ENCODE data around the gene VDR. TPM values are rescaled to one million over a fixed set of nuclear protein-coding genes. Genes with fewer than 3 reads are reported as not detected.

Gene VDR
- total and polyA plus RNA-seq, 2 donors (not counting 1 experiment from before 2014, with no cell fraction given): 0.37 to 0.42 TPM

DNA sequence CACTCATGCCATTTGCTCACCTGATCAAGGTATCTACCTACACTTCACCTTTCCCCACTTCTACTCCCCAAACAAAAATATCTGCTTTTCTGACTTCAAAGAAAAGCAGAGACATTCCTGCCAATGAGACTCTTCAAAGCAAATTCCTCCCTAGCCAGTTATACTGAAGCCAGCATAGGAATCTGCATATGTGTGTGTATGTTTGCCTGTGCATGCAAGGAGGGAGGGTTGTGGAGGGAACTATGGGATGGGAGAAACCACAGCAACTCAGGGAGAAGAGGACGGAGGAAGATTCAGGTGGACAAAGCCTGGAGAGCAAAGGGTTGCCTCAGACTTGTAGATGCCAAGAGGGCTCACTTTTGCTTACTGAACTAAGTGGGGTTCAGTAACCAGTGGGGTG lies 26.4 kb upstream of the VDR start:
- H3K9me3 ChIP-seq (ENCODE audit: control extremely low read depth in 1 of 3, control insufficient read depth in 2 of 3, insufficient read depth in 1 of 3, low read length in 2 of 3): no peaks in the 10 kb centered on the region
- peaks cover 40% of the 10 kb centered on the region for H3K27me3 Mint-ChIP-seq
- H3K9me3 Mint-ChIP-seq (ENCODE audit: insufficient read depth): no peaks in the 10 kb centered on the region
- TF ChIP-seq EZH2 (IDR thresholded peaks at IDR 0.05; ENCODE audit: borderline replicate concordance, insufficient read depth, low read depth, low read length, poor library complexity, severe bottlenecking): no peak
- no peak for TF ChIP-seq CTCF (IDR thresholded peaks at IDR 0.05)
- DNase-seq (no peak), ATAC-seq (ENCODE audit: low read depth) (no peak)
- CTCF ChIA-PET: no interaction called here
- H3K79me2 ChIP-seq (ENCODE audit: control insufficient read depth, insufficient read depth, low read length): no peaks in the 10 kb centered on the region
- no peaks in the 10 kb centered on the region for H4K20me1 ChIP-seq (ENCODE audit: control insufficient read depth, insufficient read depth, low read length, poor library complexity, severe bottlenecking)
- no peak overlapping the region for H3K4me2 ChIP-seq (replicated peaks; ENCODE audit: low read depth, low read length, poor library complexity, severe bottlenecking)
- H3K27ac Mint-ChIP-seq: no peak overlapping the region
- no peak overlapping the region for H3K9ac ChIP-seq (ENCODE audit: low read length)
- H3K27ac ChIP-seq (ENCODE audit: low read length in 2 of 2): no peak overlapping the region
- POLR2A ChIA-PET: no interaction called here
- H2AFZ ChIP-seq (ENCODE audit: insufficient read depth, low read depth, low read length, poor library complexity, severe bottlenecking): no peak overlapping the region
- intact Hi-C loops (cut with micrococcal nuclease): no loop called here
- no peak overlapping the region for H3K4me3 Mint-ChIP-seq
- no peak overlapping the region for H3K4me3 ChIP-seq (ENCODE audit: control extremely low read depth in 1 of 5, extremely low read depth in 1 of 5, insufficient read depth in 1 of 5, low read depth in 2 of 5, low read length in 4 of 5)
- no peaks in the 10 kb centered on the region for H3K36me3 ChIP-seq (replicated peaks in 1 of 2; ENCODE audit: control extremely low read depth in 1 of 2, control insufficient read depth in 1 of 2, extremely low read depth in 1 of 2, insufficient read depth in 2 of 2, low read length in 1 of 2)
- WGBS (ENCODE audit: insufficient coverage): 100% methylated on average over 1 of the region's 1 CpG
- H3K27me3 ChIP-seq (replicated peaks in 1 of 4; ENCODE audit: control extremely low read depth in 1 of 4, control insufficient read depth in 3 of 4, insufficient read depth in 4 of 4, low read length in 3 of 4): peaks cover 0 to 11% (median 2%) of the 10 kb centered on the region in 4 experiments
- H3K4me1 ChIP-seq (ENCODE audit: control insufficient read depth in 2 of 2, insufficient read depth in 2 of 2, low read length in 2 of 2): no peaks in the 10 kb centered on the region
- H3K4me1 Mint-ChIP-seq: no peaks in the 10 kb centered on the region

DNA sequence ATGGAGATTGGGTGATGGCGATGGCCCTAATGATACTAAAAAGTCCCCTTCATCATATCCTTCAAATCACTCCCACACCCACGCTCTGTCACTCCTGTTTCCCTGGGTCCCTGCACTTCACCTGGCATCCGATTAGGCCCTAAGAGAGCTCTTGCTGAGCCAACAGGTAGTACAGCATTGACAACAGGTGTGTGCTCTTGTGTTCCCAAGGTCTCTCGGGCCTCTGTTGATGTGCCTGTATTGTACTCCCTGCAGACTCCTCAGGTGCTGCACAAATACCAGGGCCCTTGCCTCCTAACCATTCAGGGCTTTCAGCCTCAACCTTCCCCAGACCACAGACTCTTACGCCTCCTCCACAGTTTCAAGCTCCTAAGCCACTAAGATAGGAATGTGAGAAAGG lies 25.8 kb upstream of the VDR start:
- ATAC-seq (ENCODE audit: low read depth): no peak
- no peaks in the 10 kb centered on the region for H3K4me1 Mint-ChIP-seq
- POLR2A ChIA-PET: interaction anchor here (0.5 kb wide), 1 partner anchor 133 kb away, joined by 10 read pairs; no protein-coding TSS in a partner anchor

More for the DNA sequence above, 25.8 kb upstream of the VDR start:
- Histone ChIP-seq H3K4me1 (ENCODE audit: control insufficient read depth in 2 of 2, insufficient read depth in 2 of 2, low read length in 2 of 2) (no peaks in the 10 kb centered on the region), H3K4me2 (replicated peaks; ENCODE audit: low read depth, low read length, poor library complexity, severe bottlenecking) (no peak overlapping the region), H3K79me2 (ENCODE audit: control insufficient read depth, insufficient read depth, low read length) (no peaks in the 10 kb centered on the region), H2AFZ (ENCODE audit: insufficient read depth, low read depth, low read length, poor library complexity, severe bottlenecking) (no peak overlapping the region), H3K36me3 (replicated peaks in 1 of 2; ENCODE audit: control extremely low read depth in 1 of 2, control insufficient read depth in 1 of 2, extremely low read depth in 1 of 2, insufficient read depth in 2 of 2, low read length in 1 of 2) (no peaks in the 10 kb centered on the region), H3K27me3 (replicated peaks in 1 of 4; ENCODE audit: control extremely low read depth in 1 of 4, control insufficient read depth in 3 of 4, insufficient read depth in 4 of 4, low read length in 3 of 4) (peaks cover 0 to 11% (median 2%) of the 10 kb centered on the region in 4 experiments), H3K9me3 (ENCODE audit: control extremely low read depth in 1 of 3, control insufficient read depth in 2 of 3, insufficient read depth in 1 of 3, low read length in 2 of 3) (no peaks in the 10 kb centered on the region), H3K9ac (ENCODE audit: low read length) (no peak overlapping the region), H3K27ac (ENCODE audit: low read length in 2 of 2) (no peak overlapping the region), H3K4me3 (ENCODE audit: control extremely low read depth in 1 of 5, extremely low read depth in 1 of 5, insufficient read depth in 1 of 5, low read depth in 2 of 5, low read length in 4 of 5) (no peak overlapping the region), H4K20me1 (ENCODE audit: control insufficient read depth, insufficient read depth, low read length, poor library complexity, severe bottlenecking) (no peaks in the 10 kb centered on the region)
- Mint-ChIP-seq H3K9me3 (ENCODE audit: insufficient read depth) (no peaks in the 10 kb centered on the region), H3K27me3 (peaks cover 35% of the 10 kb centered on the region), H3K4me3 (no peak overlapping the region), H3K27ac (no peak overlapping the region)
- TF ChIP-seq CTCF (IDR thresholded peaks at IDR 0.05) (no peak), EZH2 (IDR thresholded peaks at IDR 0.05; ENCODE audit: borderline replicate concordance, insufficient read depth, low read depth, low read length, poor library complexity, severe bottlenecking) (no peak)
- intact Hi-C loops (cut with micrococcal nuclease): no loop called here
- no peak for DNase-seq
- CTCF ChIA-PET: no interaction called here
- WGBS (ENCODE audit: insufficient coverage): 93% methylated on average over 3 of the region's 5 CpGs
